ENCODE data around the gene NFATC2IP. TPM values are rescaled to one million over a fixed set of nuclear protein-coding genes. Genes with fewer than 3 reads are reported as not detected.

NFATC2IP gene
- total and polyA plus RNA-seq, 9 of the 15 experiments (the other 6 are each of a cell fraction or from before 2014, with no cell fraction given), result 15.6 to 106 (median 46.9) TPM

DNA sequence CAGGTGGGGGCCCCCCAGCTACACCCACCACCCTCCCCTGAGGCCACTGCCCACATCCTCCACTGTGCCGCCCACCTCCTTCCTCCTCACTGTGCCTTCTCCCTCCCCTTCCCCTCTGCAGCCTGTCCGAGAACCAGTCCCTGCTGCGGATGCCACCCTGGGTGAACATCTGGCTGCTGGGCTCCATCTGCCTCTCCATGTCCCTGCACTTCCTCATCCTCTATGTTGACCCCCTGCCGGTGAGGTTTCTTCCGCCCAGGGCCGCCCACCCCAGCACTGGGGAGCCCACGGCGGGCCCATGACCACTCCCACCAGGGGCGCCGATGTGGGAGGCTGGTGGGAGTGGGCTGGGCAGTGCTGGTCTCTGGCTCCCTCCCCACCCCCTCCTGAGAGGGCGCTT is 47.8 kb upstream of the NFATC2IP start:
- WGBS (ENCODE audit: insufficient coverage, low coverage, missing lambda C conversion rate), result 61% methylated on average over 9 of the region's 11 CpGs

DNA sequence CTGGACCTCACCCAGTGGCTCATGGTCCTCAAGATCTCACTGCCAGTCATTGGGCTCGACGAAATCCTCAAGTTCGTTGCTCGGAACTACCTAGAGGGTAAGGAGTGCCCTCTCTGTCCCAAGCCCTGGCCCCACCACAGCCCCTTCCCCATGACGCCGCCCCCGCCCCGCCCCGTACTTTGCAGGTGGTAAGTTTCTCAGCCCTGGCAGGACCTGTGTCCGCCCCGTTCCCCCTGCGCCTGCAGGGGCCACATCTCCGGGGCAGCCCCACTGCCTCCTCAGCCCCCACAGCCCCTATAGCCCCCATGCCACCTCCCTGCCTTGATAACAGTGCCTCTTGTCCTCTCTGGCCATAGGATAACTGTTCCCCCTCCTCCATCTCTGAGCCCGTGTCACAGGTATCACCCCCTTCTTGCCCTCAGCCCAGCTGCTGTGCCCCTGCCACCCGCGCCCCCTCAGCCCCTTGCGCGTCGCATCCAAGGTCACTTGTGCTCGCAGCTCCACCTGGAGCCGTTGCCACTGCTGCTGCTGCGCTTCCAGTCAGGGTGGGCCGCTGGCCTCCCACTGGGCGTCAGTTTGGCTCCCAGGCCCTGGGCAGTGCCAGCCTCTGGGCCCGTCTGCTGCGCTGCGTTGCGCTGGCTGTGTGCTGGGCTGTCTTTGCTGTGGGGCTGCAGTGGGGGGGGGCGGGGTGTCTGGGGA is 47.2 kb upstream of the NFATC2IP start:
- in situ Hi-C loops (cut with MboI) (no loop called here), intact Hi-C loops (cut with micrococcal nuclease) (no loop called here)
- no peaks in the 10 kb centered on the region for H3K36me3 ChIP-seq (ENCODE audit: control insufficient read depth, insufficient read depth, low read length)
- no peak overlapping the region for H3K27ac ChIP-seq (ENCODE audit: extremely low read depth, low read depth, low read length)
- H3K4me1 ChIP-seq (replicated peaks in 1 of 2; ENCODE audit: control insufficient read depth in 2 of 2, insufficient read depth in 2 of 2, low read length in 2 of 2), result peaks cover 0 to 28% of the 10 kb centered on the region in 2 experiments; a peak in 2 of 5 replicates
- BruUV-seq (replicated peaks), result no TSS peak
- H3K9me1 ChIP-seq (ENCODE audit: control insufficient read depth, insufficient read depth, low read length), result peaks cover 2% of the 10 kb centered on the region
- FAIRE-seq, result no peak
- H3K9me3 ChIP-seq (replicated peaks; ENCODE audit: control insufficient read depth, insufficient read depth, low read depth, low read length), result no peaks in the 10 kb centered on the region
- 76% methylated on average over 19 of the region's 29 CpGs for WGBS (ENCODE audit: insufficient coverage, low coverage, missing lambda C conversion rate)
- DNase-seq (ENCODE audit: extremely low read depth in 1 of 4, low spot score in 3 of 4), result no peak
- H2AFZ ChIP-seq (ENCODE audit: low read depth, low read length), result no peak overlapping the region
- no peak for TF ChIP-seq ZNF134 (CRISPR knock-in tag; conservative IDR thresholded peaks at IDR 0.05)
- no peak for TF ChIP-seq ZNF586 (CRISPR knock-in tag; conservative IDR thresholded peaks at IDR 0.05)
- TF ChIP-seq MCM3 (IDR thresholded peaks at IDR 0.05), result no peak
- peak; percentile 39; the same call in 1 of the 2 replicates for TF ChIP-seq HNRNPL (IDR thresholded peaks at IDR 0.05; ENCODE audit: low read depth, low read length)
- TF ChIP-seq ZKSCAN1 (IDR thresholded peaks at IDR 0.05; ENCODE audit: low read depth, low read length), result no peak
- TF ChIP-seq ZNF212 (CRISPR knock-in tag; IDR thresholded peaks at IDR 0.05), result no peak
- TF ChIP-seq MYNN (IDR thresholded peaks at IDR 0.05), result no peak
- TF ChIP-seq MYNN (CRISPR knock-in tag; IDR thresholded peaks at IDR 0.05), result no peak
- no peak for ATAC-seq
- ChIA-PET POLR2A (interaction anchor here (1.0 kb wide), 1 partner anchor 16 kb away, joined by 3 read pairs; no protein-coding TSS in a partner anchor), CTCF (ENCODE audit: low intra/inter-chr PET ratio) (no interaction called here)
- H3K9ac ChIP-seq (ENCODE audit: insufficient read depth in 1 of 2, low read depth in 2 of 2, low read length in 2 of 2), result no peak overlapping the region
- H3K27me3 ChIP-seq (ENCODE audit: control insufficient read depth in 2 of 2, insufficient read depth in 2 of 2, low read length in 2 of 2), result no peaks in the 10 kb centered on the region
- no peak overlapping the region for H3K4me3 ChIP-seq
- no peak overlapping the region for H3K4me2 ChIP-seq (ENCODE audit: insufficient read depth, low read length)
- H3K79me2 ChIP-seq (ENCODE audit: control insufficient read depth, insufficient read depth, low read length), result no peaks in the 10 kb centered on the region
- no peaks in the 10 kb centered on the region for H4K20me1 ChIP-seq (replicated peaks; ENCODE audit: control insufficient read depth, insufficient read depth, low read length)

More for the DNA sequence above, 47.8 kb upstream of the NFATC2IP start:
- ChIA-PET CTCF (ENCODE audit: low intra/inter-chr PET ratio) (no interaction called here), POLR2A (interaction anchor here (0.6 to 1.0 kb wide), 2 partner anchors 15 to 51 kb away, joined by 3 to 4 read pairs; no protein-coding TSS in a partner anchor)
- Histone ChIP-seq H3K9me1 (ENCODE audit: control insufficient read depth, insufficient read depth, low read length) (no peaks in the 10 kb centered on the region), H3K36me3 (ENCODE audit: control insufficient read depth, insufficient read depth, low read length) (no peaks in the 10 kb centered on the region), H3K27ac (ENCODE audit: extremely low read depth, low read depth, low read length) (no peak overlapping the region), H3K9me3 (replicated peaks; ENCODE audit: control insufficient read depth, insufficient read depth, low read depth, low read length) (no peaks in the 10 kb centered on the region), H3K79me2 (ENCODE audit: control insufficient read depth, insufficient read depth, low read length) (no peaks in the 10 kb centered on the region), H3K9ac (ENCODE audit: insufficient read depth in 1 of 2, low read depth in 2 of 2, low read length in 2 of 2) (no peak overlapping the region), H3K4me3 (no peak overlapping the region), H4K20me1 (replicated peaks; ENCODE audit: control insufficient read depth, insufficient read depth, low read length) (no peaks in the 10 kb centered on the region), H2AFZ (ENCODE audit: low read depth, low read length) (no peak overlapping the region), H3K27me3 (ENCODE audit: control insufficient read depth in 2 of 2, insufficient read depth in 2 of 2, low read length in 2 of 2) (no peaks in the 10 kb centered on the region), H3K4me1 (replicated peaks in 1 of 2; ENCODE audit: control insufficient read depth in 2 of 2, insufficient read depth in 2 of 2, low read length in 2 of 2) (peaks cover 0 to 31% of the 10 kb centered on the region in 2 experiments; a peak in 2 of 5 replicates), H3K4me2 (ENCODE audit: insufficient read depth, low read length) (no peak overlapping the region)
- ATAC-seq (no peak), FAIRE-seq (no peak), DNase-seq (ENCODE audit: extremely low read depth in 1 of 4, low spot score in 3 of 4) (no peak)
- BruUV-seq (replicated peaks), result no TSS peak
- TF ChIP-seq EGR1 (conservative IDR thresholded peaks at IDR 0.05), result 0 out of 2 replicates have a peak, but pooled peaks have one; percentile 11
- TF ChIP-seq CTBP1 (IDR thresholded peaks at IDR 0.05; ENCODE audit: borderline replicate concordance), result no peak
- in situ Hi-C loops (cut with MboI) (no loop called here), intact Hi-C loops (cut with micrococcal nuclease) (no loop called here)

Data from K562 (cell line).